Lower leg skin (tissue), 3 donors: ENCODE results near the gene B4GALT2.

Experiments used
- POLR2A ChIP-seq, 2 donors: fragments of 450-650 bp; IDR thresholded peaks; one replicate each; pipeline ENCODE4 v1.6.1; 2016 to 2017; ENCODE audit warnings: antibody characterized with exemption in 2 of 2, mild to moderate bottlenecking in 1 of 2, moderate library complexity in 1 of 2
- TF ChIP-seq, protein P1 (sequence below), 3 donors: fragments of 450-650 bp; IDR thresholded peaks; one replicate each; pipeline ENCODE4 v1.5.1; 2016; ENCODE audit warnings: antibody characterized with exemption in 3 of 3, mild to moderate bottlenecking in 3 of 3, moderate library complexity in 2 of 3

DNA sequence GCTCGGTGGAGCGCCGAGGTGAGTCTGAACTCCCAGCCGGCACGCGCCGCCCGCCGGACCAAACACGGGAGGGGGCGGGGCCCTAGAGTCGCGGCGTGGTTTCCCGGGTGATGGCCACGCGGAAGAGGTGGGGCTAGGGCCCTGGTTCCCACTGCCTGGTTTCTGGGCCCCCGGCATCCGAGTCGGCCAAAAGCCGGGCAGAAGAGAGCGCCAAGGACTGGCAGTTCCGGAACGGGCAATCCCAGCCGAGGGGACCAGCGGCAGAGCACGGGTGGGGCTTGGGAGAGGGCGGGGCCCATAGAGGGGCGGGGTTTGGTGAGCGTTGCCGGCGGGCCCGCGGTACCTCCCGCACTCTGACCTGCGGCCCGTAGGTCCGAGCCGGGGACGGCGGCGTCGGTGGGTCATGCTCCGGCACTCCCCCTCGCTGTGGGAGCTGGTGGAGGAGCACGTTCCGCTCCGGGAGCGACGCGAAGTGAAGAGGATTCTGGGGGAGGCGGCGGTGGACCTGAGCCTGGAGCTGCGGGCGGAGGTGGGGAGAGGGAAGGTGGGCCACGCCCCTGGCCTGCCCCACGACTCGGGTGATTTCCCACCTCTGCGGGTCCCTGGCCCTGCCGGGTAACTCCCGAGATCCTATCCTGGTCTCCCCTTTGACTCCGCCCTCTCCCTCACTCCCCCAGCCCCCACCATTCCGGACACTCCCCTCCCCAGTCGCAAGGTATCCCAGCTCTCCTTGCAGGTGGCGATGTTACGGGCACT, 12.6 kb downstream of the B4GALT2 start, which contains the start of gene CCDC24:
- TF ChIP-seq, protein P1, sequence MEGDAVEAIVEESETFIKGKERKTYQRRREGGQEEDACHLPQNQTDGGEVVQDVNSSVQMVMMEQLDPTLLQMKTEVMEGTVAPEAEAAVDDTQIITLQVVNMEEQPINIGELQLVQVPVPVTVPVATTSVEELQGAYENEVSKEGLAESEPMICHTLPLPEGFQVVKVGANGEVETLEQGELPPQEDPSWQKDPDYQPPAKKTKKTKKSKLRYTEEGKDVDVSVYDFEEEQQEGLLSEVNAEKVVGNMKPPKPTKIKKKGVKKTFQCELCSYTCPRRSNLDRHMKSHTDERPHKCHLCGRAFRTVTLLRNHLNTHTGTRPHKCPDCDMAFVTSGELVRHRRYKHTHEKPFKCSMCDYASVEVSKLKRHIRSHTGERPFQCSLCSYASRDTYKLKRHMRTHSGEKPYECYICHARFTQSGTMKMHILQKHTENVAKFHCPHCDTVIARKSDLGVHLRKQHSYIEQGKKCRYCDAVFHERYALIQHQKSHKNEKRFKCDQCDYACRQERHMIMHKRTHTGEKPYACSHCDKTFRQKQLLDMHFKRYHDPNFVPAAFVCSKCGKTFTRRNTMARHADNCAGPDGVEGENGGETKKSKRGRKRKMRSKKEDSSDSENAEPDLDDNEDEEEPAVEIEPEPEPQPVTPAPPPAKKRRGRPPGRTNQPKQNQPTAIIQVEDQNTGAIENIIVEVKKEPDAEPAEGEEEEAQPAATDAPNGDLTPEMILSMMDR (IDR thresholded peaks at IDR 0.05) = no peak
- no peak for TF ChIP-seq POLR2A (IDR thresholded peaks at IDR 0.05)
